Aorta (tissue), 5 donors: ENCODE results near the gene PNPLA8. TPM values are rescaled to one million over a fixed set of nuclear protein-coding genes. Genes with fewer than 3 reads are reported as not detected.

Source experiments
- ATAC-seq: fragments of 200-7000 bp; cut with Tn5 transposase; one replicate; pipeline ENCODE4 v1.9.1; 2022; ENCODE audit warnings: moderate library complexity; ENCODE audit not compliant: low FRiP score
- DNase-seq, 2 donors: peaks; one replicate each; pipeline ENCODE4 v3.0.0-alpha.2; 2020
- H3K27ac ChIP-seq, 2 donors: one replicate each; pipeline ENCODE4 v1.5.1; 2013; ENCODE audit warnings: low read length in 2 of 2, mild to moderate bottlenecking in 2 of 2, moderate library complexity in 2 of 2, control low read depth in 1 of 2, inconsistent platforms in 1 of 2, low read depth in 1 of 2
- H3K27me3 ChIP-seq, 2 donors: one replicate each; pipeline ENCODE4 v1.6.1; 2013; ENCODE audit warnings: control low read depth in 1 of 2, low read length in 1 of 2, mild to moderate bottlenecking in 1 of 2, moderate library complexity in 1 of 2; ENCODE audit not compliant: insufficient read depth in 2 of 2, control insufficient read depth in 1 of 2
- H3K36me3 ChIP-seq, 2 donors: one replicate each; pipeline ENCODE4 v1.6.1; 2013; ENCODE audit warnings: control low read depth in 1 of 2, low read length in 1 of 2, mild to moderate bottlenecking in 1 of 2; ENCODE audit not compliant: insufficient read depth in 2 of 2, control insufficient read depth in 1 of 2
- H3K4me1 ChIP-seq, 2 donors: one replicate each; pipeline ENCODE4 v1.6.1; 2013; ENCODE audit warnings: low read length in 2 of 2, control low read depth in 1 of 2, mild to moderate bottlenecking in 1 of 2, moderate library complexity in 1 of 2; ENCODE audit not compliant: insufficient read depth in 2 of 2, control insufficient read depth in 1 of 2
- H3K4me3 ChIP-seq, 2 donors: one replicate each; pipeline ENCODE4 v1.5.1; 2013; ENCODE audit warnings: low read length in 2 of 2, control low read depth in 1 of 2, mild to moderate bottlenecking in 1 of 2
- H3K9me3 ChIP-seq: one replicate; pipeline ENCODE4 v1.6.1; 2013; ENCODE audit warnings: mild to moderate bottlenecking, low read length; ENCODE audit not compliant: control insufficient read depth
- WGBS, 2 donors: extraction: QIAGEN DNeasy Blood & Tissue Kit; methylation state at CpG; one replicate each; pipeline ENCODE4 v1.1.7; 2013; 5-methylcytosine and 5-hydroxymethylcytosine counted together
- intact Hi-C, 2 donors: fragments of 100-400 bp; cut with DNase I; formaldehyde crosslinking; loops; one replicate each; pipeline versions ENCODE4 v1.14.2 to v1.15.0; 2022
- long read RNA-seq, 2 donors: library from polyadenylated mRNA; unstranded; transcript quantifications; one replicate each; pipeline ENCODE4 v2.0.0, GENCODE V29; 2020 to 2021
- polyA plus RNA-seq, 2 donors: library from polyadenylated mRNA; stranded (reverse); fragments of 200-250 nt; gene quantifications; one replicate each; pipeline ENCODE4 v1.2.3, GENCODE V29; 2013
- total RNA-seq, 2 donors: library from RNA; stranded (reverse); fragmentation: NEBNext Ultra II Directional; extraction: Animal tissue kit (Norgen Biotek cat#: 25700); gene quantifications; one replicate each; pipeline ENCODE4 v1.2.1, GENCODE V29; 2021
- donor health status: healthy with polysubstance abuse.
- donor health status: Bipolar disorder and iron deficiency.
- donor health status: DM: no; HTN: no; CAD: no.
- donor health status: DM: no; HTN: no; CAD: no.
- donor health status: DM: yes; HTN: yes; CAD: no.

PNPLA8 gene, protein sequence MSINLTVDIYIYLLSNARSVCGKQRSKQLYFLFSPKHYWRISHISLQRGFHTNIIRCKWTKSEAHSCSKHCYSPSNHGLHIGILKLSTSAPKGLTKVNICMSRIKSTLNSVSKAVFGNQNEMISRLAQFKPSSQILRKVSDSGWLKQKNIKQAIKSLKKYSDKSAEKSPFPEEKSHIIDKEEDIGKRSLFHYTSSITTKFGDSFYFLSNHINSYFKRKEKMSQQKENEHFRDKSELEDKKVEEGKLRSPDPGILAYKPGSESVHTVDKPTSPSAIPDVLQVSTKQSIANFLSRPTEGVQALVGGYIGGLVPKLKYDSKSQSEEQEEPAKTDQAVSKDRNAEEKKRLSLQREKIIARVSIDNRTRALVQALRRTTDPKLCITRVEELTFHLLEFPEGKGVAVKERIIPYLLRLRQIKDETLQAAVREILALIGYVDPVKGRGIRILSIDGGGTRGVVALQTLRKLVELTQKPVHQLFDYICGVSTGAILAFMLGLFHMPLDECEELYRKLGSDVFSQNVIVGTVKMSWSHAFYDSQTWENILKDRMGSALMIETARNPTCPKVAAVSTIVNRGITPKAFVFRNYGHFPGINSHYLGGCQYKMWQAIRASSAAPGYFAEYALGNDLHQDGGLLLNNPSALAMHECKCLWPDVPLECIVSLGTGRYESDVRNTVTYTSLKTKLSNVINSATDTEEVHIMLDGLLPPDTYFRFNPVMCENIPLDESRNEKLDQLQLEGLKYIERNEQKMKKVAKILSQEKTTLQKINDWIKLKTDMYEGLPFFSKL
- total RNA-seq (10 to 100 TPM; 31.2 to 32.8 TPM), polyA plus RNA-seq (10 to 100 TPM; 14.4 to 15.1 TPM)
- long read RNA-seq, donor 1, transcript PNPLA8-206 (10 exons, 3,462 nt), result minor isoform, 35 of 106 reads
- long read RNA-seq, donor 1, transcript PNPLA8-201 (11 exons, 3,490 nt), result major isoform, 42 of 106 reads
- long read RNA-seq, donor 1, partial matches to known transcripts, result 11 of 106 reads
- long read RNA-seq, donor 1, other reads (novel, unspliced or antisense), result 15 of 106 reads
- long read RNA-seq, donor 2, transcript PNPLA8-201 (11 exons, 3,490 nt), result major isoform, 11 of 29 reads
- long read RNA-seq, donor 2, transcript PNPLA8-206 (10 exons, 3,462 nt), result minor isoform, 6 of 29 reads
- long read RNA-seq, donor 2, partial matches to known transcripts, result 6 of 29 reads
- long read RNA-seq, donor 2, other reads (novel, unspliced or antisense), result 6 of 29 reads

DNA sequence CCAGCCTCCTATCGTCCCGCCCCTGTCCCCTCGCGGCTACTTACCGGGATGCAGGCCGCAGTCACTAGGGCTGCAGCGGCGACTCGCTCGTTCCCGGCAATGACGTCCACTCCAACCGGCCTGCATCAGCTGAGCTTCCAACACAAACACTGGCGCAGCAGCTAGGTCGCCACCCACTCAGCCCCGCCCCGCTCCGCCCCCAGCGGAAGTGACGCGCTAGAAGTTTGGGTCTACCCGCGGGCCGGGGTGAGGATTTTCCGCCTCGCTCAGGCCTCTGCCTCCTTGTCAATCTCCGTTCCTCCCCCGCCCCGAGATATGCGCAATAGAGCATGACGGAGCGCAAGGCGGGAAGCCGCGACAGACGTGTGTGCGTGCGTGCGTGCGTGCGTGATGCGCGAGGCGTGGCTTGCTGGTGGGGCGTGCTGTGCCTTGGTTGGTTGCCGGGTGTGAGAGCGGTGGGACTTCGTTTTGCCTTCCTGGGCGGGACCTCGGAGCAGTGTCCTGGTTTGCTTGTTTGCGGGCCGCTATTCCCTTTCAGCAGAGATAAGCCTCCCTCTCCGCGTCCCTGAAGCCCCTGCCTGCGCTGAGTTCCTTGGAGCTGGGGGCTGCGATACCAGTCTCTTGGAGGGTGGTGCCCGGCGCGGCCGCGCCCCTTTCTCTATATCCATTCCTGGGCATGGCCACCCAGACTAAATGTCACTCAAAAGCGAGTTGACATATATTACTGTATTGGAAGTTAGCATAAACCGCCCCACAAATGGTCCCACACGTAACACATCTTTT is at the start of gene PNPLA8:
Gene PNPLA8 (minus strand): TSS at position 151 of the 783 bp plus-strand sequence. CDS start 10,644 bp downstream, outside the sequence.
- H3K4me3 ChIP-seq, result peak within 1 kb of the TSS; percentile 53 to 82
- H3K4me1 ChIP-seq, result peaks cover 0 to 6% of the 10 kb centered on the region in 2 donors
- H3K27me3 ChIP-seq, result no peaks in the 10 kb centered on the region
- intact Hi-C loops, result loop anchor here (1.0 kb wide), 1 partner anchor 43 kb away; the partner anchor contains the start of genes DNAJB9 (in 2 of the 2) and THAP5 (in 2 of the 2)
- DNase-seq, result peak; percentile 100
- ATAC-seq, result peak; percentile 99
- H3K27ac ChIP-seq, result peak within 1 kb of the TSS; percentile 38 to 87
- H3K36me3 ChIP-seq, result no peaks in the 10 kb centered on the region
- no peaks in the 10 kb centered on the region for H3K9me3 ChIP-seq
- 0% methylated on average over 63 to 64 of the region's 64 CpGs for WGBS, 2 donors

- Histone ChIP-seq H3K4me3 (no peak overlapping the region), H3K4me1 (peaks cover 0 to 6% of the 10 kb centered on the region in 2 donors), H3K27ac (no peak overlapping the region), H3K9me3 (peaks cover 5% of the 10 kb centered on the region), H3K36me3 (peaks cover 3 to 6% of the 10 kb centered on the region in 2 donors), H3K27me3 (no peaks in the 10 kb centered on the region)
- ATAC-seq, result no peak
- 87 to 90% methylated on average over 2 of the region's 2 CpGs for WGBS, 2 donors
- intact Hi-C loops, result no loop called here
- DNase-seq, result no peak
Measured at GRCh38 chr7:108575156-108575555, 49.2 kb upstream of the PNPLA8 start.

- no peak overlapping the region for H3K27ac ChIP-seq
- peaks cover 0 to 3% of the 10 kb centered on the region in 2 donors for H3K36me3 ChIP-seq
- peaks cover 0 to 6% of the 10 kb centered on the region in 2 donors for H3K4me1 ChIP-seq
- intact Hi-C loops, result no loop called here
- H3K4me3 ChIP-seq, result no peak overlapping the region
- WGBS, 2 donors, result 95 to 98% methylated on average over 2 of the region's 2 CpGs
- DNase-seq (no peak), ATAC-seq (no peak)
- no peaks in the 10 kb centered on the region for H3K9me3 ChIP-seq
- no peaks in the 10 kb centered on the region for H3K27me3 ChIP-seq
Measured at GRCh38 chr7:108572480-108572879, 46.5 kb upstream of the PNPLA8 start.

GRCh38 chr7:108570146-108570755 is 44.3 kb upstream of the PNPLA8 start:
- no peaks in the 10 kb centered on the region for H3K9me3 ChIP-seq
- ATAC-seq (peak; percentile 34), DNase-seq (peak in 1 of 2 donors; percentile 61)
- peaks cover 0 to 3% of the 10 kb centered on the region in 2 donors for H3K36me3 ChIP-seq
- intact Hi-C loops, result no loop called here
- no peaks in the 10 kb centered on the region for H3K27me3 ChIP-seq
- H3K4me1 ChIP-seq, result peaks cover 0 to 3% of the 10 kb centered on the region in 2 donors
- H3K27ac ChIP-seq, result peak overlapping the region; percentile 23 to 86
- WGBS, 2 donors, result 0 to 1% methylated on average over 36 of the region's 36 CpGs
- peak overlapping the region; percentile 45 to 62 for H3K4me3 ChIP-seq

GRCh38 chr7:108569381-108570145 is 43.6 kb upstream of the PNPLA8 start, which contains the start of the genes DNAJB9 and THAP5:
DNAJB9 (plus strand) TSS chr7:108569874; CDS start chr7:108571727, 1,853 bp downstream.
THAP5 (minus strand) TSS chr7:108569706; CDS start chr7:108569569, 137 bp downstream.
- peak; percentile 100 for ATAC-seq
- intact Hi-C loops, result loop anchor here (1.0 kb wide), 1 partner anchor 43 kb away; the partner anchor contains the start of gene PNPLA8 (in 2 of the 2)
- no peaks in the 10 kb centered on the region for H3K9me3 ChIP-seq

DNA sequence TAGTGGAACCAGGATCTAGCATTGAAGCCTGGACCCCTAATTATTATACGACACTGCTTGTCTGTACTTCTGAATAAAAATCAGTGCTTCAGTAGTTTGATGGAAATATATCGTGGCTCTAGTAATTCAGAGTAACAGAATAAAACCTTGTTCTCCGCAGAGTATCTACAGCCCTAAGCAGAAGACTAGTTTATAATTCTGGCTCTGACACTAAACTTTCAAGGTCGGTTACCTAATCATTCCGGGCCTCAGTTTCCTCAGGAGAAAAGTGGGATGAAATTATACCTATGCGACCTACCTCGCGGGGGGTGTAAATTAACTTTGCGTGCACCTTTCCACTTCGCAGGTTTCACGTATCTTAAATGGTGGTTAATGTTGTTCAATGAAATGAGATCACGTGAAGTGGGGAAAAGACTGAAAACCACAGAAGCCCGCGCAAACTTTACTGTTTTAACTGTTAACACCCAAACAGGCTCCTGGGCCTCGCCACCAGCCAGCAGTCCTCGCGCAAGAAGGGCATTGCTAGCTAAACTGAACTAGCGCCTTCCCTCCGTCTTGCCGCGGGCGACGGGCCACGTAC is 43.0 kb upstream of the PNPLA8 start:
- peak overlapping the region; percentile 93 to 97 for H3K27ac ChIP-seq
- intact Hi-C loops, result loop anchor here (1.0 kb wide), 1 partner anchor 43 kb away; the partner anchor contains the start of gene PNPLA8 (in 2 of the 2)
- no peaks in the 10 kb centered on the region for H3K4me1 ChIP-seq
- ATAC-seq (no peak), DNase-seq (no peak)
- peak overlapping the region; percentile 61 to 67 for H3K4me3 ChIP-seq
- peaks cover 0 to 3% of the 10 kb centered on the region in 2 donors for H3K36me3 ChIP-seq
- no peaks in the 10 kb centered on the region for H3K9me3 ChIP-seq
- WGBS, 2 donors, result 12 to 13% methylated on average over 24 of the region's 24 CpGs
- no peaks in the 10 kb centered on the region for H3K27me3 ChIP-seq

More at GRCh38 chr7:108569381-108570145, 43.6 kb upstream of the PNPLA8 start, which contains the start of the genes DNAJB9 and THAP5:
- Histone ChIP-seq H3K36me3 (peaks cover 0 to 3% of the 10 kb centered on the region in 2 donors), H3K27ac (peak within 1 kb of the TSS; percentile 93 to 97), H3K27me3 (no peaks in the 10 kb centered on the region), H3K4me1 (no peaks in the 10 kb centered on the region), H3K4me3 (peak within 1 kb of the TSS; percentile 61 to 67)
- WGBS, 2 donors, result 0% methylated on average over 58 to 65 of the region's 65 CpGs
- DNase-seq, result peak; percentile 100
